Activated CD8-positive, alpha-beta T cell treated with anti-CD3 and anti-CD28 coated beads for 36 hours (primary cell): ENCODE measurements around the gene NCCRP1. TPM values are rescaled to one million over a fixed set of nuclear protein-coding genes. Genes with fewer than 3 reads are reported as not detected.

Source experiments
- ATAC-seq: fragments of 200-7000 bp; cut with Tn5 transposase; one replicate; pipeline ENCODE4 v1.10.0; 2021; ENCODE audit warnings: mild to moderate bottlenecking, moderate library complexity
- CTCF ChIA-PET: fragments of 350-600 bp; sonication (Branson Sonifier 250); formaldehyde crosslinking; loops from one replicate; lab custom pipeline; 2021; ENCODE audit warnings: antibody characterized with exemption; lab: Charles Lee
- POLR2A ChIA-PET: fragments of 350-600 bp; sonication (Branson Sonifier 250); formaldehyde crosslinking; loops from one replicate; lab custom pipeline; 2021; ENCODE audit warnings: antibody characterized with exemption; lab: Charles Lee
- DNase-seq: peaks from one replicate; pipeline ENCODE4 v3.0.0-alpha.2; 2020
- H3K27ac Mint-ChIP-seq: one replicate; pipeline ENCODE4 v1.8.0; 2021; ENCODE audit warnings: mild to moderate bottlenecking, mixed read lengths
- H3K27me3 Mint-ChIP-seq: one replicate; pipeline ENCODE4 v1.8.0; 2021; ENCODE audit warnings: mixed read lengths
- H3K36me3 Mint-ChIP-seq: one replicate; pipeline ENCODE4 v1.8.0; 2021; ENCODE audit warnings: low read depth, mixed read lengths
- H3K4me1 Mint-ChIP-seq: one replicate; pipeline ENCODE4 v1.8.0; 2021; ENCODE audit warnings: low read depth, mixed read lengths
- H3K4me3 Mint-ChIP-seq: one replicate; pipeline ENCODE4 v1.8.0; 2021; ENCODE audit warnings: mild to moderate bottlenecking, moderate library complexity, mixed read lengths
- H3K9me3 Mint-ChIP-seq: one replicate; pipeline ENCODE4 v1.8.0; 2021; ENCODE audit warnings: mixed read lengths
- CTCF ChIP-seq: fragments of 200-600 bp; IDR thresholded peaks from one replicate; pipeline ENCODE4 v1.8.0; 2022; ENCODE audit warnings: antibody characterized with exemption, mild to moderate bottlenecking
- intact Hi-C: fragments of 100-400 bp; cut with micrococcal nuclease; formaldehyde crosslinking; loops from one replicate; pipeline ENCODE4 v1.10.0; 2022
- total RNA-seq, 2 experiments: library from RNA; stranded (reverse); gene quantifications; one replicate each; pipeline ENCODE4 v1.2.3, GENCODE V29; 2021

The NCCRP1 gene
- total RNA-seq, 2 experiments from 2014 or later: not detected

- H3K4me1 Mint-ChIP-seq: no peaks in the 10 kb centered on the region
- intact Hi-C loops: no loop called here
- peaks cover 2% of the 10 kb centered on the region for H3K36me3 Mint-ChIP-seq
- H3K4me3 Mint-ChIP-seq: no peak overlapping the region
- no peaks in the 10 kb centered on the region for H3K9me3 Mint-ChIP-seq
- DNase-seq (no peak), ATAC-seq (no peak)
- no peaks in the 10 kb centered on the region for H3K27me3 Mint-ChIP-seq
- POLR2A ChIA-PET: no interaction called here
- CTCF ChIA-PET: no interaction called here
- TF ChIP-seq CTCF: no peak
- no peak overlapping the region for H3K27ac Mint-ChIP-seq
Observed at GRCh38 chr19:39168258-39169142, 28.3 kb upstream of the NCCRP1 start.

DNA sequence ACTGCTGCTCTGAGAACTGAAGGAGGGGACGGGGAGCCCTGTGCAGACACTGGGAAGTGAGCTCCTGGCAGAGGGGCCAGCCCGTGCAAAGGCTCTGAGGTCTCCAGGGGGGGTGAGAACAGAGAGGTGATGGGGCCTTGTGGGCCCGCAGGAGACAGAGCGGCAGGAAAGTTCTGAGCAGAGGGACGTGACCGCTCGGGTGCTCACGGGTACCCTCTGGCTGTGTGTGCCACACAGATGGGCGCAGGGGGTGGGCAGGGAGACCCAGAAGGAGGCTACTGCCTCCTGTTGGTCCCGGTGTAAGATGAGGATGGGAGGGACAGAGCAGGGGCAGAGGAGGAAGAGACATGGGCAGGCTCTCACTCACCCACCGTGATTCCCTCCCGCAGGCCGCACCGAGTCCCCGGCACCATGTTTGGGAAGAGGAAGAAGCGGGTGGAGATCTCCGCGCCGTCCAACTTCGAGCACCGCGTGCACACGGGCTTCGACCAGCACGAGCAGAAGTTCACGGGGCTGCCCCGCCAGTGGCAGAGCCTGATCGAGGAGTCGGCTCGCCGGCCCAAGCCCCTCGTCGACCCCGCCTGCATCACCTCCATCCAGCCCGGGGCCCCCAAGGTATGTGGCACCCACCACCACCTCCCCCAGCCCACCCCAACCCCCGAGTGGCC lies 27.5 kb upstream of the NCCRP1 start:
- Mint-ChIP-seq H3K27me3 (no peaks in the 10 kb centered on the region), H3K36me3 (peaks cover 2% of the 10 kb centered on the region), H3K9me3 (no peaks in the 10 kb centered on the region), H3K4me3 (no peak overlapping the region), H3K4me1 (no peaks in the 10 kb centered on the region), H3K27ac (no peak overlapping the region)
- DNase-seq: no peak
- intact Hi-C loops: no loop called here
- no peak for TF ChIP-seq CTCF
- no peak for ATAC-seq
- ChIA-PET POLR2A (no interaction called here), CTCF (no interaction called here)

DNA sequence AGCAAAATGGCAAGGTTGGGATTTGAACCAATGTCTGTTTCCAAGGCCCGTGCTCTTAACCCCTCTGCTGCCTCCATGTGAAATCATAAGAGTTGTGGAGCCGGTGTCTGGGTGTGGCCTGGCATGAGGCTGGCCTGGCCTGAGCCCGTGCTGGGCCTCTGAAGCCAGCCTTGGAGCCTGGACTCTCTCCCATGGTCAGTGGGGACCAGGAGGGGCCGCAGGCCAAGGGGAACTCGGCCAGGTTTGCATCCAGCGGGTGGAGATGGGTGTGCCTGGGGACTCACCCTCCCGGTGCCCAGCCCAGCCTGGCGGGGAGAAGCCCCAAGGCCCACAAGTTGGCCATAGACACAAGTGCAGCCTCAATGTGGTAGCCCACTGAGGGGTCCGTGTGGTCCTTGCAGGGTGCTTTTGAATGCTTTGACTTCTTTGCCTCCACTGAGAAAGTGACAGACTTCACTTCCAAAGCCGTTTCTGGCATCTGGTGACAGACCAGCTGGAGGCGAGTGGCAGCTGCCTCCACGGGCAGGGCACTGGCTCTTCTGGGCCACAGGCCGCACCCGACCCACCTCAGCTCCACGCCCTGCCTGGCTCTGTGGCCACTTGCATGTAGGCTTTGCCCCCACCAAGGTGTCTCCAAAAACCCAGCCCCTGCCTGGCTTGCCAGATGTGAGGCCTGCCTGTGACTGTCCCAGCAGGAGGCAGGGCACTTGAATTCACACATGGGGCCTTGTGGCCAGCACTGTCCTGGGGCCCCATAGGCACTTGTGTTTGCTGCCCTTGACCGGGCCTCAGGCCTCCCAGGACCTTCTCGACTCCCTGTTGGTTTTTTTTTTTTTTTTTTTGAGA lies 26.2 kb upstream of the NCCRP1 start:
- no peak for TF ChIP-seq CTCF
- intact Hi-C loops: no loop called here
- ATAC-seq (no peak), DNase-seq (no peak)
- H3K36me3 Mint-ChIP-seq: peaks cover 2% of the 10 kb centered on the region
- H3K27ac Mint-ChIP-seq: no peak overlapping the region
- ChIA-PET POLR2A (no interaction called here), CTCF (no interaction called here)
- no peaks in the 10 kb centered on the region for H3K9me3 Mint-ChIP-seq
- no peak overlapping the region for H3K4me3 Mint-ChIP-seq
- no peaks in the 10 kb centered on the region for H3K27me3 Mint-ChIP-seq
- H3K4me1 Mint-ChIP-seq: no peaks in the 10 kb centered on the region

DNA sequence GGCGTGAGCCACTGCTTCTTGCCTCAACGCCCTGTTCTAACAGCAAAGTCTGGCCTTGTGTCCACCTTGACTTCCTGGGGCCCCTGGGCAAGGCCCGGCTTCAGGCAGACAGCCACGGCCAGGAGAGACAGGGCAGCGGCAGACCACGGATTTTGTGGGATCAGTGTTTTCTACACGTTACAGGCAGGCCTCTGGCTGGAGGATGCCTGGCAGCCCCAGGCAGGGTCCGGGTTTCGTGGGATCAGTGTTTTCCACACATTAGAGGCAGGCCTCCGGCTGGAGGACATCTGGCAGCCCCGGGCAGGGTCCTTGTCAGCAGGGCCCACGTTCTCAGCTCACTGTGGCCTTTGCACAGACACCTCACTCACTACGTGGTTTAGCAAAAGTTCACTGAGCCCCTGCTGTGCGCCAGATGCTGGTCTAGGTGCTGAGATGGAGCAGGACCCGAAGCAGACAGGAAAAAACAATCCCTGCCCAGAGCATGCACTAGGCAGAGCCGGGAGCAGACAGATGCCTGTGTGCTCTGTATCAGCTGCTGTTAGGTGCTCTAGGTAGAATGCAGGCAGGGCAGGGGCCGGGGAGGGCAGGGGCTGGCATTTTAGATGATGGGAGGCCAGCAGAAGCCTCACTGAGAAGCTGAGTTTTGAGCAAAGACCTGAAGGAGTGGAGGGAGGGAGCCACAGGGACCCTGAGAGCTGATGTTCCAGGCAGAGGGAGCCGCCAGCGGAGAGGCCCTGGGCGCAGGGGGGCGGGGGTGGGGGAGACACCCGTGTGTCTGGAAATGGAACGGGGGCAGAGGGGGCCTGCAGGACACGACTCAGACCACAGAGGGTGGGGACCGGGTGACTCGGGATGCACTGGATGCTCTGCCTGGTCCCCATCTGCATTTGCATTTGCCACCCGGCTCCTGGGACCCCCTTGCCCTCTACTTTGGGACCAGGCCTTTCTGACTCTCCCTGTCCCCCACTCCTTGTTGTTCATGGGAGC lies 25.0 kb upstream of the NCCRP1 start:
- ChIA-PET CTCF (no interaction called here), POLR2A (interaction anchor here (0.6 kb wide), 1 partner anchor 161 kb away, joined by 3 read pairs; no protein-coding TSS in a partner anchor)
- Mint-ChIP-seq H3K27me3 (no peaks in the 10 kb centered on the region), H3K4me1 (no peaks in the 10 kb centered on the region), H3K36me3 (peaks cover 2% of the 10 kb centered on the region), H3K27ac (no peak overlapping the region), H3K9me3 (no peaks in the 10 kb centered on the region), H3K4me3 (no peak overlapping the region)
- ATAC-seq (no peak), DNase-seq (no peak)
- no peak for TF ChIP-seq CTCF
- intact Hi-C loops: no loop called here
